GM19328 (cell line): ENCODE data around the gene POLG.

Source experiments
- ATAC-seq: cut with Tn5 transposase; IDR thresholded peaks from one replicate; pipeline ENCODE4 v1.9.1; 2021; ENCODE audit warnings: mild to moderate bottlenecking, moderate library complexity; ENCODE audit not compliant: unreplicated experiment

Gene POLG

GRCh38 chr15:89370120-89370977, 35.7 kb upstream of the POLG start:
- no peak for ATAC-seq

DNA sequence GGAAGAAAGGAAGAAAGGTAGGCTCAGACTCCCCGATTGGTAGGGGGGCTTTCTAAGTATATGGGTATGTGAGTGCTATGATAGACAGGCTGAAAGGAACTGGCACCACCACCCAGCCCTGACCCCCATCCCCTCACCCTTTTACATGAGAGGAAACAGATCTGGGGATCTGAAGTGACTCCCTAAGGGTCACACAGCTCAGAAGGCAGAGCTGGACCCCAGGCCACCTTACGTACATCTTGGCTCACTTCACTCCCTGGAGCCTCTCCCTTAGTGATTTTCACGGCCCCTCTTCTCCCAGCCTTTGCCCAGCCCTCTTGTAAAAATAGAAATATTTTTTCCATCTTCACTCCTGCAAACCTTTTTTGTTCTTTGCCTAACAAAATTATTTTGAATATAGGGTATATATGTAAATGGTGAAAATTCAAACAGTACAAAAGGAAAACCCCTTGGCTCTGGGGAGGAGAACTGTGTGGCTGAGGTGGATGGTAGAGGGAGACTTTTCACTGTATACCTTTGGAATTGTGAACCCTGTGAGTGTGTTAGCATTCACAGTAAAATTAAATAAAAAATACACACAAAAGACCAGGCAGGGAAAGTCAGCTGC, 34.8 kb upstream of the POLG start:
- no peak for ATAC-seq

- ATAC-seq = no peak
These were observed 34.1 kb upstream of the POLG start for GRCh38 chr15:89368566-89369223.

DNA sequence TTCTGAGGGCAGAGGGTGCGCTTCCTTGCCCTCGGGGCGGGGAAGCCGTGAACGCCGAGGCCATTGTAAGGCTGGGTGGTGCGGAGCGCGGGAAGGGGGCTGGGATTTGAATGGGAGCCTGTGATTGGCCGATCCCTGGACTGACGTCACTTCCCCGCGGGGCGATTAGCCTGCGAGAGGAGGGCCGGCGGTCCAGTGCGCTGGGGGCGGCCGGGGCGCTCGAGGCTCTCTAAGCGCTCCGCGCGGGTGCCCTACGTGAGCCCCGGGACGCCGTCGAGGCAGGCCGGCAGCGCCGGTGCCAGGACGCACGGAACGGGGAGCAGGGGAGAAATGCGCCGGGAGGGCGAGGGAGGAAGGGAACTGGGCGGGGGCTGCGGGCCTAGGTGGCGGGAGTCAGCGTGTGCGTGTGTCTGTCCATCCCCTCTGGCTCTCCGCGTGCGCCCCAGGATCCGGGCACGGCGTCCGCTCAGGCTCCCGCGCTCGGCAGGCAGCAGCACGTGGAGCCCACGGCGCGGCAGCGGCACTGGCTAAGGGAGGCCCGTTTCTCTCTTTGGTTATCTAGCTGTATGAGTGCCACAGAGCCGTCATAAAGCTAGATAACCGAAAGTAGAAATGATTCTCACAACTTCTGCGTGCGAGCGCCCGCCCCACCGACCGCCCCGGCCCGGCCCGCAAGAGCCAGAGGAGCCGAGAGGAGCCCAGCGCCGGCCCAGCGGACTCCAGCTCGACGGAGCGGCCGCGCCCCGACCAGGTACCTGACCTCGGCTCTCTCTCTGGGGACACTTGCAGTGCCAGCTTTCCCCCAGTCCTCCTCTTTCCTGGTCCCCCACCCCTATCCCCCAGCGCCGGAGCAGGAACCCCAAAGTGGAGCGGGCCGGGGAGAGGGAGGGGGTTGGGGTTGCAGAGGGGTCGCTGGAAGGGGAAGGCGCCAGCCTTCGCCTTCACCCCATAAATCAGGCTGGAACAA, 33.1 kb upstream of the POLG start:
- no peak for ATAC-seq

DNA sequence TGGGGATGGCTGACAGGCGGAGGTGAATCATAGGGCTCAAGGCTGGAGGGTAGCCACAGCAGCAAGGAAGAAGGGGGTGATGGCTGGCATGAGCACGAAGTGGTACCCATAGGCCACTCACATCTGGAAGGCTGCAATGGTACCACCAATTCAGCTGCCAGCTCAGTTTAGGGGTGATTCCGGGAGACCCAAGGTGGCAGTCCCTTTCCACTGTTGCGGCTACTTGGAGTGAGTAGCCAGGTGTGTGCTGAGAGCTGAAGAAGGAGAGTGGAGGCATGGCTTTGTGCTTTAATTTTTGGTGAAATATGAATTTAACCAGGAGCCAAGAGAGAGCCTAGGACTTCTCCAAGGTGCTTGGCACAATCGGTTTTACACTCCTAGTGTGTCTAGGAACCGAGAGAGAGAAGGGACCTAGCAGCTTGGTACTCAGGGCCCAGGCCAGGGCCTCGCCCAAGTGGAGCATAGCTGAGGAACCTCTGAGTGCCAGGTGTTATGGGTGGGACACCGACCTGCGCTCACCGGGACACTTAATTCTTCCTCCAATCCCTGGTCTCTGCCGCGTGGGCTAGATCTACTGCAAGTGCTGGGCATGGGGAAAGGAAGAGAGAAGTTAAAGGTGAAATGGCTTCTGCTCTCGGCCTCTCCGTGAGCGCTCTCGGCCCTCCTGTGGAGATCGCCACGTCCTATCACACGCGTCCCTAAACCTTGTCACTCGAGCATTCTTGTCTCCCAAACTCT, 32.2 kb upstream of the POLG start:
- no peak for ATAC-seq

- ATAC-seq = no peak
These were observed 30.9 kb upstream of the POLG start for GRCh38 chr15:89365462-89366065.

DNA sequence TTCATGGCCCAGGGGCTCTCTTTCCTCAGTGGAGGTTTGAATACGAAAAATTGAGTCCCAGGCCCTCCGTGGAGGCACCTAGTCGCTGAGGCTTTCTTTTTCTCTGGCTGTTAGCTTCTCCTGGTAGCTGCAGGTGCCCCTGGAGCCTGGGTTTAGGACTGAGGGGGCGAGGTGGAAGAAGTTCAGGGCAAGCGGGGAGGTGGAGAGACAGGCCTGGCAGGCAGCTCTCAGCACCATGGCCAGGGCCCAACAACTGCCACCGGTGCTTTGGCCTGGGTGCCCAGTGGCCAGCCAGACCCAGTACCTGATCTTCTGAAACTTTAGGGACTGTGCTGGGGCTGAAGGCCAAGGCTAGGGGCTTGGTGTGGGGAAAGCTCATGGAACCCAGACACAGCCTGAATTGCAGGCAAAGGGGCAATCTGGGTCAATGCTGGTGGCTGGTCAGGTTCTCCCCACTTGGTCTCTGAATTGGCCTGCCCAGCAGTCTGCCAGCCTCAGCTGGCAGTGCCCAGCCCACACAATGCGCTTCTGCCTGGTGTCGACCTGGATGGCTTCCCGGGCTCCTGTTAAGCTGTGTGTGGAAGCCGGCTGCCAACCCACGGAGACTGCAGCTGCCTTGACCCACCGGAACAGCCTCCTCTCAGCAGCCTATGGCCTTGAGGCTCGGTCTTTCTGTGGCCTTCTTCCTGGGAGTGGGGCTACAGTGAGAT, 30.3 kb upstream of the POLG start:
- ATAC-seq = no peak

GRCh38 chr15:89364341-89364740, 29.7 kb upstream of the POLG start:
- no peak for ATAC-seq

DNA sequence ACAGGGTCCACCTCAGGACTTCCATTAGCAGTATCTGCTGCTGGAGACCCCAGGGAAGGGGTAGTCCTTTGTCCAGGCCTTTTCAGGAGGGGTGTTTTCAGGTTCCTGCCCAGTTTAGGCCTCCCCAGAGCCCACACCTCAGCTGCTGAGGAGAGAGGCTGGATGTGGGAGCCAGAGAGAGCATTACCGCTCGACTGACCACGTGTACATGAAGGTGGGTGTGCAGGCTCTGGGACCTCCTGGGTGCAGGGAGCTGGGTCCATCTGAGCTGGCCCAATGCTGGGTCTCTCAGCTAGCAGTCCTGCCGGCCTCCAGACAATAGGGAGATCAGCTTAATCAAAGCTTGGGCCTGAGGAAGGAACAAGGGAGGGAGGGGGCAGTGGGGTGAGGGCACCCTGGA, 29.1 kb upstream of the POLG start:
- no peak for ATAC-seq

DNA sequence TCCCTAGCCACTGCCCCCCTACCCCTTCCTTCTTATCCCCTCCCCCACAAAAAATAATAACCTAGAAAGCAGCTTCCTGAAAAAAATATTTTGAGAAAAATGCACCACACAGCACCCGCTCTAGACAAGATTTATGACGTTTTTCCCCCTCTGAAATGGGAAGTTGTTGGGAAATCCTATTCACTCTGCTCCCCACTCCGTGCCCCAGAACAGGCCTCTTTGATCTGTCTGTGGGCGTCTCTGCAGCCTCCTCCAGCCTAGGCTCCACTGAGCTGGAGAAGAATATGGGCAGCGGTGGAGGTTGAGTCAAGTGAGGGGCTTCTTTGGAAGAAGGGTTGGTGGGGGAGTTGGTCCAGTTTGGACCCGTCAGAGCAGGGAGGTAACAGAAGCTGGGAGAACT, 28.5 kb upstream of the POLG start:
- ATAC-seq = no peak

GRCh38 chr15:89362203-89363101, 27.8 kb upstream of the POLG start:
- no peak for ATAC-seq

- no peak for ATAC-seq
These were observed 27.0 kb upstream of the POLG start for GRCh38 chr15:89361451-89362202.

GRCh38 chr15:89360294-89360971, 25.8 kb upstream of the POLG start:
- ATAC-seq = no peak

GRCh38 chr15:89359471-89360293, 25.1 kb upstream of the POLG start:
- no peak for ATAC-seq

DNA sequence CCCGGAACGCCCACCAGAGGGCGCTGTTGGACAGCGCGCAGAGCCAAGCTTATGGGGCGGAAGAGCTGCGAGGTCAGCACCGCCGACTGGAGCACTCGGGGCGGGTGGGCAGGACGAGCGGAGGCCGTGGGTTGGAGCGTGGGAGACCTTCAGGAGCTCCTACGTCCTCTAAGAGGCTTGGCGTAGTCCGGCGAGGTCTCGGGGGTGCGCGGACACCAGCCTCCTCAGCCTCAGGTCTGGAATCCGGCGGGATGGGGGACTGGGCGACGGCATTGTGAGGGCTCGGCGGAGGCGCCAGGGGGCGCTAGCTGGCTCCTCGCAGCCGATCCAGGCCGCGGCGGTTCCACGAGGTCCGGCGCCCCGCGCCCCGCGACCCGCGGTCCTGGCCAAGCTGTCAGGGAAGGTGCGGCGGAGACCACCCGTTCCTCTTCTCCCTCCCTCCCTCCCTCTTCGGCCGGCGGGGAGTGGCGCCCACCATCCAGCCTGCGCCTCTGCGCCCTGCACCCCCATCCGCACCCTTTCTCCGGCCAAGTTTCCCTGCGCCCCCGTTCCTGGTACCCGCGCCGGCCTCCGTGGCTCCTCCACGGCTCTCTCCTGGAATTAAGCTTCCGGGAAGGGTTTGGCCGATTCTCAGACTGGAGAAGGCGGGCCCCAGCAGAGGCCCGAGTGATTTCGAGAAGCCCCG, 24.3 kb upstream of the POLG start:
- ATAC-seq = peak; percentile 76

GRCh38 chr15:89358435-89358754, 23.8 kb upstream of the POLG start:
- no peak for ATAC-seq
